Ascending aorta (tissue), 2 donors: ENCODE results near the gene REPIN1. TPM values are rescaled to one million over a fixed set of nuclear protein-coding genes. Genes with fewer than 3 reads are reported as not detected.

Experiments used
- DNase-seq, 2 donors: peaks; one replicate each; pipeline ENCODE4 v3.0.0-alpha.2; 2019; ENCODE audit warnings: low spot score in 2 of 2
- H3K27ac ChIP-seq, 2 donors: fragments of 200-600 bp; sonication (generic); one replicate each; pipeline ENCODE4 v1.5.1; 2016 to 2017; ENCODE audit warnings: mild to moderate bottlenecking in 1 of 2
- H3K27me3 ChIP-seq: fragments of 200-600 bp; sonication (generic); one replicate; pipeline ENCODE4 v1.5.1; 2017
- H3K36me3 ChIP-seq, 2 donors: fragments of 200-600 bp; sonication (generic); one replicate each; pipeline ENCODE4 v1.5.1; 2016
- H3K4me1 ChIP-seq, 2 donors: fragments of 200-600 bp; sonication (generic); one replicate each; pipeline ENCODE4 v1.5.1; 2016 to 2017; ENCODE audit warnings: mild to moderate bottlenecking in 1 of 2
- H3K4me3 ChIP-seq, 2 donors: fragments of 200-600 bp; sonication (generic); one replicate each; pipeline ENCODE4 v1.5.1; 2016 to 2017; ENCODE audit warnings: mild to moderate bottlenecking in 1 of 2
- H3K9me3 ChIP-seq, 2 donors: fragments of 200-600 bp; sonication (generic); one replicate each; pipeline ENCODE4 v1.5.1; 2016
- CTCF ChIP-seq, 3 experiments: fragments of 200-600 bp in 2 of 3; fragments of 450-650 bp in 1 of 3; sonication (generic) in 2 of 3; IDR thresholded peaks; one replicate each; pipeline ENCODE4 v1.5.1; 2016 to 2019; ENCODE audit warnings: antibody characterized with exemption in 3 of 3, mild to moderate bottlenecking in 1 of 3, moderate library complexity in 1 of 3
- intact Hi-C: fragments of 100-400 bp; cut with DNase I; formaldehyde crosslinking; loops from one replicate; pipeline ENCODE4 v1.15.1; 2023
- total RNA-seq: library from RNA; depleted of rRNA; stranded (reverse); fragments of >200 nt; gene quantifications from one replicate; pipeline ENCODE4 v1.1.0, GENCODE V29; 2016

REPIN1 gene
- total RNA-seq, 1 donor from 2014 or later: 123 TPM

DNA sequence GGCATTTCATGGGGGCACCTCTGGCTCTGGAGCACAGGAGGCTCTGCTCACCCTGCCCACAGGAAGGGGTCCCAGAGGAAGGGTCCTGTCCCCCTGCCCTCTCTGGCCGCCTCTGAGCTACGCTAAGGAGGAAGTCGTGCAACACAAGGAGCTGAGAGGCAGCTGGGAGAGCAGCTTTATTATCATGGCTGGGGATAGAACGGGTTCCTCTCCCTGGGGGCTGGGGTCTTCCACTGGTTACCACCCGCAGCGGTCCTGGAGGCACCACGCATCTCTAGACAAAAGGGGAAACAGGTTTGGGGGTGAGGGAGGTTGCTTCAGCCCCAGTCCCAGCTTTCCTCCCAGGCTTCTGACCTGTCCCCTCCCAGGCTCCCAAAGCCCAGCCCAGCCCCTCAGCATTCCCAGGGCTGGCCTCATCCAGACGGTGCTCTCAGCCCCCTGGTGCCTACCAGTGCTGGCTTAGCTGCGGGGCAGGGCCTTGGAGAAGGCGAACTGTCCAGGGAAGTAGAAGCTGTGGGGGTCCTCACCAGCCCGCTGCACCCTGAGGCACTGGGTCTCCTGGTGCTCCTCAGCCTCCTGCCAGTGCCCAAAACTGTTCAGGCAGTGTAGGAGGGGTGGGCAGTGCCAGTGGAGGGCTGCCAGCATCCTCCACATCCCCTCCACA, 30.3 kb upstream of the REPIN1 start:
- Histone ChIP-seq H3K27ac (no peak overlapping the region), H3K27me3 (no peaks in the 10 kb centered on the region), H3K4me1 (peaks cover 7% of the 10 kb centered on the region in 2 donors), H3K4me3 (no peak overlapping the region), H3K9me3 (no peaks in the 10 kb centered on the region), H3K36me3 (no peaks in the 10 kb centered on the region)
- intact Hi-C loops: no loop called here
- no peak for TF ChIP-seq CTCF (IDR thresholded peaks at IDR 0.05)
- no peak for DNase-seq

DNA sequence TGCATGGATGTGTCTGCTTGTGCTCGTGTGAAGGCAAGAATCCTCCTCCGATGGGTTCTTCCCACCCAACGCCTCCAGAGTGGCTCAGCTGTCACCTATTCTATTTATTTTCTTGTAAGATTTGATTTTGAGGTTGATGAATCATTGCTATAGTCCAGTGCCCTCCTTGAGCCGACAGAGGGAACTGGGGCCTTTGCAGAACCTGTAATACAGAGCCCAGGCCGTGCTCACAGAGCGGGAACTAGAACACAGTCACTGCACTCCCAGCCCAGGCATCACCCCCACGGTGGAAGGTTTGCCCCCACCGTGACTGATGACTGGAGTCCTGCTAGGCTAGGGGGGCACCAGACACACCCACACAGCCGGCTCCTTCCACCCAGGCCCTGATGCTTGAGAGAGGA, 29.2 kb upstream of the REPIN1 start:
- H3K27ac ChIP-seq: no peak overlapping the region
- no peaks in the 10 kb centered on the region for H3K27me3 ChIP-seq
- DNase-seq: no peak
- no peaks in the 10 kb centered on the region for H3K9me3 ChIP-seq
- peak overlapping the region in 1 of 2 donors; percentile 51 for H3K4me3 ChIP-seq
- TF ChIP-seq CTCF (IDR thresholded peaks at IDR 0.05): no peak
- intact Hi-C loops: no loop called here
- H3K36me3 ChIP-seq: no peaks in the 10 kb centered on the region
- peaks cover 7% of the 10 kb centered on the region in 2 donors for H3K4me1 ChIP-seq

- intact Hi-C loops: loop anchor here (2.0 to 5.0 kb wide), 2 partner anchors 29 to 67 kb away; partner anchors contain the start of gene REPIN1
- Histone ChIP-seq H3K27me3 (no peaks in the 10 kb centered on the region), H3K27ac (peak overlapping the region; percentile 54 to 63), H3K4me1 (peaks cover 7% of the 10 kb centered on the region in 2 donors), H3K9me3 (no peaks in the 10 kb centered on the region), H3K4me3 (peak overlapping the region; percentile 51 to 68), H3K36me3 (no peaks in the 10 kb centered on the region)
- peak in 1 of 2 donors; percentile 63 for DNase-seq
- no peak for TF ChIP-seq CTCF (IDR thresholded peaks at IDR 0.05)
Observed at GRCh38 chr7:150340024-150340749, 28.4 kb upstream of the REPIN1 start.

DNA sequence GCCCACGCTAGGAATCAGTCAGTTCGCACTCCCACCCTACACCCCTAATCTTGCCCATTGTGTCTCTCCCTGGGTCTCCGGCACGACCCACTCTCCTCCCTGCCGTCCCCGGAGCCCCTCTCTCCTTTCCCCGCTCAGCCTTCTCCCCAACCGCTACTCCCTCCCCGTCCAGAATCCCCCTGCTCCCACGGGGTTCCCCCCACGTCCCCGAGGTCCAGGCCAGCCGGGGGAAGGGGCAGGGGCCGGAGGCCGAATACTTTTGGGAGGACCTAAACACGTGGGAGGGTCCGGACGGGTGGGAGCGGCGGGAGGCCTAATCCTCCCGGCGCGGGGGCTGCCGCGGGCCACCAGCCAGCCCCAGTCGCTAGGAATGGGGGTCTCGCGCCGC, 27.8 kb upstream of the REPIN1 start:
- Histone ChIP-seq H3K4me1 (peaks cover 7% of the 10 kb centered on the region in 2 donors), H3K27ac (peak overlapping the region; percentile 54 to 63), H3K36me3 (no peaks in the 10 kb centered on the region), H3K4me3 (peak overlapping the region; percentile 51 to 68), H3K9me3 (no peaks in the 10 kb centered on the region), H3K27me3 (no peaks in the 10 kb centered on the region)
- no peak for TF ChIP-seq CTCF (IDR thresholded peaks at IDR 0.05)
- no peak for DNase-seq
- intact Hi-C loops: loop anchor here (2.0 to 5.0 kb wide), 2 partner anchors 28 to 66 kb away; partner anchors contain the start of gene REPIN1

DNA sequence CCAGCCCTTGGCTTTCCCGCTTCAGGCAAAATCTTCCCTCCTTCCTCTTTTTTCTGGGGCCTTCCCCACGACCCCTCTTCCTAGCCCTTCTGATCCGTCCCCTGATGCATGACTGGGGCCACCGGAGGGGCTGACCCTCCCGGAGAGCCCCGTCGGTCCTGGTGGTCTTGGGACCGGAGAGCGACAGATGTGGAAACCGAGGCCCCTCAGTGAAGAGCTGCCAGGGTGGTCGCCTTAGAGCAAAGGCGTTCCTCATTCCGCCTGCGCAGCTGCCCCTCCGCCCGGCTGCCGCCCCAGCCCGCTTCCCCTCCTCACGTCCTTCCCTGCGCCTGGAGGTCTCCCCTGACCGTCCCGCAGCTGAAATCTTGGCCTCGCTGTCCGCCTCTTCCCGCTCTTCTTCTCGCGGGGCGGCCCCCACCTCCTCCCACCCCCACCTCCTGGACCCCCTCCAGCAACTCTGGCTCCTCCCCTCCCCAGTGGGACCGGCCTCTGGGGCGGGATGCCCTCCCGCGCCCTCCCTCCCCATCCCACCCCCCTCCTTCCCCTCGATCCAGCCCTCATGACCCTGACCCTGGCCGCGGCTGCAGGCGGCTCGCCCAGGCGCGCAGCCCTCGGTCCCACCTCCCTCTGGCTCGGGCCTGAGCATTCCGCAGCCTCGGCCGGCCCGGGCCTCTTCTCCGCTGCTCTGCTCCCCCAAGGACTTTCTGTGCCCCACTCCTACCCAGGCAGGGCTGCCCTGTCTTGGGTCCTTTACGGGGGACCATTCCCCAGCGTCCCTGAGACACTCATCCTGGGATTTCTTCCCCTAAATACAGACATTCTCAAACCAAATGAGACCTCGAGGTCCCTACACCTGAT, 27.1 kb upstream of the REPIN1 start, which contains the start of gene RARRES2:
TSS of gene RARRES2 (minus strand) at position 367 of the 858 bp plus-strand sequence. CDS start 1,020 bp downstream, outside the sequence.
- TF ChIP-seq CTCF (IDR thresholded peaks at IDR 0.05): no peak
- Histone ChIP-seq H3K27me3 (no peaks in the 10 kb centered on the region), H3K9me3 (no peaks in the 10 kb centered on the region), H3K4me3 (peak within 1 kb of the TSS; percentile 51 to 68), H3K27ac (peak within 1 kb of the TSS; percentile 54 to 63), H3K4me1 (peaks cover 5 to 7% of the 10 kb centered on the region in 2 donors), H3K36me3 (no peaks in the 10 kb centered on the region)
- peak in 1 of 2 donors; percentile 70 for DNase-seq
- intact Hi-C loops: loop anchor here (2.0 to 5.0 kb wide), 2 partner anchors 27 to 66 kb away; partner anchors contain the start of gene REPIN1
